K562 (cell line): ENCODE measurements around the gene PCCA. TPM values are rescaled to one million over a fixed set of nuclear protein-coding genes. Genes with fewer than 3 reads are reported as not detected.
"Not testable (repeated sequence)": the region's sequence is repeated elsewhere in the genome, so short reads cannot be mapped to it uniquely, and the experiment has no call there.

Source experiments
- ATAC-seq: fragments of 200-7000 bp; cut with Tn5 transposase; 3 replicates; pipeline ENCODE4 v1.9.1; 2020; ENCODE audit warnings: moderate library complexity
- BruUV-seq: library from RNA; stranded (reverse); fragments of 400-500 nt; replicated peaks from 2 replicates; lab custom pipeline; 2021; lab: Mats Ljungman, UMichigan
- CTCF ChIA-PET: fragments of 300-600 bp; formaldehyde crosslinking; extraction: SDS; loops from one replicate; lab custom pipeline; 2021; ENCODE audit warnings: low intra/inter-chr PET ratio; lab: Yijun Ruan, JAX
- POLR2A ChIA-PET: fragments of 300-600, 350-650 bp; sonication (Branson Sonifier 250); formaldehyde crosslinking; extraction: SDS; loops from one replicate; lab custom pipeline; 2021; ENCODE audit warnings: antibody characterized with exemption, inconsistent platforms; lab: Yijun Ruan, JAX
- DNase-seq, 4 experiments: peaks; one replicate each; pipeline versions ENCODE4 v3.0.0 to v3.0.0-alpha.2; 2011 to 2018; ENCODE audit warnings: low spot score in 3 of 4, mixed read lengths in 3 of 4; ENCODE audit errors: extremely low read depth in 1 of 4
- FAIRE-seq: peaks from 2 replicates; lab custom pipeline; 2011; peaks lifted over from hg19 to GRCh38; lab: Jason Lieb, UNC
- H2AFZ ChIP-seq: 2 replicates; pipeline ENCODE4 v1.6.0; 2011; ENCODE audit warnings: low read depth, low read length, control low read depth, inconsistent platforms
- H3K27ac ChIP-seq: fragments of 200-600 bp; 3 replicates; pipeline ENCODE4 v1.8.0; 2011; ENCODE audit warnings: low read depth, mild to moderate bottlenecking, control low read depth, inconsistent platforms, low read length, moderate library complexity, mixed read lengths; ENCODE audit errors: extremely low read depth
- H3K27me3 ChIP-seq, 2 experiments: fragments of 300-600 bp in 1 of 2; 2 replicates in 1 of 2; 3 replicates in 1 of 2; pipeline versions ENCODE4 v1.6.0 to v1.8.0; 2011; ENCODE audit warnings: inconsistent platforms in 2 of 2, low read length in 2 of 2, mild to moderate bottlenecking in 1 of 2, mixed read lengths in 1 of 2, moderate library complexity in 1 of 2; ENCODE audit not compliant: control insufficient read depth in 2 of 2, insufficient read depth in 2 of 2
- H3K36me3 ChIP-seq: fragments of 300-600 bp; 3 replicates; pipeline ENCODE4 v1.8.0; 2011; ENCODE audit warnings: mild to moderate bottlenecking, low read length, inconsistent platforms; ENCODE audit not compliant: control insufficient read depth, insufficient read depth
- H3K4me1 ChIP-seq, 2 experiments: fragments of 200-600 bp in 1 of 2; replicated peaks in 1 of 2; 2 replicates in 1 of 2; 3 replicates in 1 of 2; pipeline versions ENCODE4 v1.5.1 to v1.8.0; 2011; ENCODE audit warnings: inconsistent platforms in 2 of 2, low read length in 2 of 2, mild to moderate bottlenecking in 1 of 2, mixed read lengths in 1 of 2, moderate library complexity in 1 of 2; ENCODE audit not compliant: control insufficient read depth in 2 of 2, insufficient read depth in 2 of 2
- H3K4me2 ChIP-seq: 2 replicates; pipeline ENCODE4 v1.6.1; 2011; ENCODE audit warnings: low read length, control low read depth, inconsistent platforms, mixed read lengths; ENCODE audit not compliant: insufficient read depth
- H3K4me3 ChIP-seq: fragments of 200-600 bp; sonication (generic), shearing (Covaris generic); 2 replicates; pipeline ENCODE4 v1.5.1; 2016; ENCODE audit warnings: control low read depth, inconsistent platforms
- H3K79me2 ChIP-seq: fragments of 200-600 bp; 3 replicates; pipeline ENCODE4 v1.8.0; 2011; ENCODE audit warnings: low read length, inconsistent platforms; ENCODE audit not compliant: control insufficient read depth, insufficient read depth
- H3K9ac ChIP-seq, 2 experiments: 2 replicates each; pipeline versions ENCODE4 v1.6.0 to v1.6.1; 2011; ENCODE audit warnings: low read depth in 2 of 2, low read length in 2 of 2, control low read depth in 1 of 2, inconsistent platforms in 1 of 2, mild to moderate bottlenecking in 1 of 2, mixed read lengths in 1 of 2; ENCODE audit not compliant: insufficient read depth in 1 of 2
- H3K9me1 ChIP-seq: one replicate; pipeline ENCODE4 v1.6.0; 2011; ENCODE audit warnings: inconsistent platforms, mild to moderate bottlenecking, low read length, moderate library complexity; ENCODE audit not compliant: control insufficient read depth, insufficient read depth
- H3K9me3 ChIP-seq: replicated peaks from 2 replicates; pipeline ENCODE4 v1.5.1; 2011; ENCODE audit warnings: low read depth, low read length, inconsistent platforms; ENCODE audit not compliant: control insufficient read depth, insufficient read depth
- H4K20me1 ChIP-seq: replicated peaks from 2 replicates; pipeline ENCODE4 v1.6.1; 2011; ENCODE audit warnings: low read length, inconsistent platforms, mixed read lengths; ENCODE audit not compliant: control insufficient read depth, insufficient read depth
- JUN ChIP-seq, 2 experiments: sonication (generic) in 1 of 2; formaldehyde crosslinking in 1 of 2; IDR thresholded peaks; 2 replicates each; pipeline versions ENCODE4 v1.6.1 to v1.8.0; 2012 to 2022; ENCODE audit warnings: borderline replicate concordance in 2 of 2, mild to moderate bottlenecking in 2 of 2, improper control_type of control experiment in 1 of 2, low read depth in 1 of 2, low read length in 1 of 2, missing genetic modification reagents in 1 of 2
- ZNF121 ChIP-seq: sonication (generic); formaldehyde crosslinking; conservative IDR thresholded peaks from 2 replicates; pipeline ENCODE4 v1.8.0; 2022; ENCODE audit warnings: missing genetic modification reagents
- ZNF584 ChIP-seq: fragments of 200-800 bp; sonication (Bioruptor generic); IDR thresholded peaks from 2 replicates; pipeline ENCODE4 v1.6.1; 2016; ENCODE audit warnings: low read depth, mild to moderate bottlenecking, missing genetic modification characterization, missing compliant biosample characterization
- WGBS: fragments of 100-300 bp; shearing (Covaris generic); methylation state at CpG from one replicate; pipeline ENCODE4 v1.1.6; 2016; ENCODE audit warnings: low coverage, mixed read lengths; ENCODE audit not compliant: insufficient coverage; ENCODE audit errors: missing lambda C conversion rate; 5-methylcytosine and 5-hydroxymethylcytosine counted together
- in situ Hi-C: fragments of 300-500 bp; cut with MboI; formaldehyde crosslinking; loops from 4 replicates; pipeline ENCODE4 v1.15.0; 2018; ENCODE audit warnings: inconsistent platforms, mixed read lengths
- intact Hi-C: fragments of 100-400 bp; cut with micrococcal nuclease; formaldehyde crosslinking; loops from 2 replicates; pipeline ENCODE4 v1.14.2; 2022
- polyA plus RNA-seq, 8 experiments: library from polyadenylated mRNA; depleted of rRNA in 4 of 8; stranded (reverse) in 5 of 8; unstranded in 3 of 8; fragments of >200 nt; fragmentation: Nextera tagmentation in 2 of 8; fragmentation: Illumina TruSeq in 1 of 8; extraction: Ambion mirVana in 2 of 8; extraction: Trizol in 1 of 8; gene quantifications; 2 replicates each; pipeline versions ENCODE4 v1.2.1 to v1.2.3, GENCODE V29; 2011 to 2014; ENCODE audit warnings: inconsistent platforms in 1 of 8, missing spikeins in 1 of 8
- total RNA-seq, 7 experiments: library from RNA; depleted of rRNA in 6 of 7; stranded (reverse); fragments of >200 nt in 6 of 7; fragmentation: Illumina TruSeq in 2 of 7; extraction: Trizol in 2 of 7; gene quantifications; 2 replicates each; pipeline versions ENCODE4 v1.2.1 to v1.2.3, GENCODE V29; 2011 to 2021; ENCODE audit warnings: low replicate concordance in 1 of 7
- TF ChIP-seq, protein P1 (sequence below): sonication (generic); formaldehyde crosslinking; IDR thresholded peaks from 2 replicates; pipeline ENCODE4 v1.8.0; 2022; ENCODE audit warnings: mild to moderate bottlenecking, missing genetic modification reagents

PCCA gene
- total and polyA plus RNA-seq, 9 of the 15 experiments (the other 6 are each of a cell fraction or from before 2014, with no cell fraction given), result 5.2 to 14.1 (median 9.7) TPM

DNA sequence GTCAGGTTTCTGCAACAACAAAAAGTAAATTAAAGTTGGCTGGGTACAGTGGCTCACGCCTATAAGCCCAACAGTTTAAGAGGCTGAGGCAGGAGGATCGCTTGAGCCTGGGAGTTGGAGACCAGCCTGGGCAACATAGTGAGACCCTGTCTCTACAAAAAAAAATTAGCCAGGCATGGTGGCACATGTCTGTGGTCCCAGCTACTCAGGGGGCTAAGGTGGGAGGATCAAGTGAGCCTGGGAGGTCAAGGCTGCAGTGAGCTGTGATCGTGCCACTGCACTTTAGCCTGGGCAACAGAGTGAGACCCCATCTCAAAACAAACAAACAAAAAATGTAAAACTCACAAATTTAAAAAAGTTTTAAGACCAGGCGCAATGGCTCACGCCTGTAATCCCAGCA is 299.3 kb downstream of the PCCA start:
- WGBS, result 90% methylated on average over 3 of the region's 5 CpGs
- BruUV-seq, H3K36me3 ChIP-seq, H3K9me3 ChIP-seq, CTCF ChIA-PET, DNase-seq, H3K4me3 ChIP-seq, H4K20me1 ChIP-seq, H3K27me3 ChIP-seq, H3K9ac ChIP-seq, H3K27ac ChIP-seq, POLR2A ChIA-PET, H3K79me2 ChIP-seq: not testable (repeated sequence)
- TF ChIP-seq ZNF121 (CRISPR knock-in tag), result peak; percentile 62; the same call in 1 of the 2 replicates
- TF ChIP-seq, all 486 proteins: peak for 1; not testable (repeated sequence) for 485
- FAIRE-seq, intact Hi-C loops, ATAC-seq, in situ Hi-C loops, H3K9me1 ChIP-seq, H3K4me1 ChIP-seq, H3K4me2 ChIP-seq, H2AFZ ChIP-seq: not testable (repeated sequence)

DNA sequence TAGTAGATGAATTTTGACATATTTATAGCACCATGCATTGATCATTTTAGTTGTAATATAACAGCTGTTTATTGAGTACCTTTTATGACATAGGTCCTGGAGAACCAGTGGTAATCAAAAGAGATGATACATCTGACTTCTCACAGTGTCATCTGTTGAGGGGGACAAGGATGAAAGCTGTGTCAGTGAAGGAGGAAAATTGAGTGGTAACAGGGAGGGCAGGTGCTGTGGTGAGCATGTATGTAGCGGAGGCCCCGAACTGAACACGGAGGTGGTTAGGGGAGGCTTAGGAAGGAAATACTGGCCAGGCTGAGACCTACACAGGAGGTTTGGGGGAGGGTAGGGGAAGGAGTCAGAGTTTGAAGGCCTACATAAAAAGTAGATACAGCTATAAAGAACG is 300.0 kb downstream of the PCCA start:
- H3K4me2 ChIP-seq, result no peak overlapping the region
- H3K27ac ChIP-seq, result no peak overlapping the region; the same call in 2 of the 3 replicates
- BruUV-seq, result no TSS peak
- DNase-seq, result no peak
- no peaks in the 10 kb centered on the region for H3K9me1 ChIP-seq
- H3K9me3 ChIP-seq, result peaks cover 3% of the 10 kb centered on the region; the same call in 1 of the 2 replicates
- H4K20me1 ChIP-seq, result no peaks in the 10 kb centered on the region
- no peak overlapping the region for H3K4me3 ChIP-seq
- intact Hi-C loops, result no loop called here
- no peak for TF ChIP-seq ZNF584
- TF ChIP-seq JUN (IDR thresholded peaks at IDR 0.05; ENCODE audit: borderline replicate concordance, low read depth, low read length), result no peak
- no peak for TF ChIP-seq JUN (CRISPR knock-in tag; IDR thresholded peaks at IDR 0.05; ENCODE audit: borderline replicate concordance)
- TF ChIP-seq, protein P1, sequence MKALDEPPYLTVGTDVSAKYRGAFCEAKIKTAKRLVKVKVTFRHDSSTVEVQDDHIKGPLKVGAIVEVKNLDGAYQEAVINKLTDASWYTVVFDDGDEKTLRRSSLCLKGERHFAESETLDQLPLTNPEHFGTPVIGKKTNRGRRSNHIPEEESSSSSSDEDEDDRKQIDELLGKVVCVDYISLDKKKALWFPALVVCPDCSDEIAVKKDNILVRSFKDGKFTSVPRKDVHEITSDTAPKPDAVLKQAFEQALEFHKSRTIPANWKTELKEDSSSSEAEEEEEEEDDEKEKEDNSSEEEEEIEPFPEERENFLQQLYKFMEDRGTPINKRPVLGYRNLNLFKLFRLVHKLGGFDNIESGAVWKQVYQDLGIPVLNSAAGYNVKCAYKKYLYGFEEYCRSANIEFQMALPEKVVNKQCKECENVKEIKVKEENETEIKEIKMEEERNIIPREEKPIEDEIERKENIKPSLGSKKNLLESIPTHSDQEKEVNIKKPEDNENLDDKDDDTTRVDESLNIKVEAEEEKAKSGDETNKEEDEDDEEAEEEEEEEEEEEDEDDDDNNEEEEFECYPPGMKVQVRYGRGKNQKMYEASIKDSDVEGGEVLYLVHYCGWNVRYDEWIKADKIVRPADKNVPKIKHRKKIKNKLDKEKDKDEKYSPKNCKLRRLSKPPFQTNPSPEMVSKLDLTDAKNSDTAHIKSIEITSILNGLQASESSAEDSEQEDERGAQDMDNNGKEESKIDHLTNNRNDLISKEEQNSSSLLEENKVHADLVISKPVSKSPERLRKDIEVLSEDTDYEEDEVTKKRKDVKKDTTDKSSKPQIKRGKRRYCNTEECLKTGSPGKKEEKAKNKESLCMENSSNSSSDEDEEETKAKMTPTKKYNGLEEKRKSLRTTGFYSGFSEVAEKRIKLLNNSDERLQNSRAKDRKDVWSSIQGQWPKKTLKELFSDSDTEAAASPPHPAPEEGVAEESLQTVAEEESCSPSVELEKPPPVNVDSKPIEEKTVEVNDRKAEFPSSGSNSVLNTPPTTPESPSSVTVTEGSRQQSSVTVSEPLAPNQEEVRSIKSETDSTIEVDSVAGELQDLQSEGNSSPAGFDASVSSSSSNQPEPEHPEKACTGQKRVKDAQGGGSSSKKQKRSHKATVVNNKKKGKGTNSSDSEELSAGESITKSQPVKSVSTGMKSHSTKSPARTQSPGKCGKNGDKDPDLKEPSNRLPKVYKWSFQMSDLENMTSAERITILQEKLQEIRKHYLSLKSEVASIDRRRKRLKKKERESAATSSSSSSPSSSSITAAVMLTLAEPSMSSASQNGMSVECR (CRISPR knock-in tag), result no peak
- TF ChIP-seq, all 486 proteins: peak for 0
- FAIRE-seq (no peak), ATAC-seq (no peak)
- Histone ChIP-seq H3K27me3 (no peaks in the 10 kb centered on the region), H3K4me1 (peaks cover 0 to 15% of the 10 kb centered on the region in 2 experiments; a peak in 2 of 5 replicates), H3K79me2 (no peaks in the 10 kb centered on the region), H3K36me3 (no peaks in the 10 kb centered on the region), H2AFZ (no peak overlapping the region), H3K9ac (no peak overlapping the region)
- in situ Hi-C loops, result no loop called here
- 75% methylated on average over 4 of the region's 4 CpGs for WGBS
- ChIA-PET POLR2A (no interaction called here), CTCF (no interaction called here)
